Keratinocyte (primary cell): Measurements from ENCODE around the gene CD33. TPM values are rescaled to one million over a fixed set of nuclear protein-coding genes. Genes with fewer than 3 reads are reported as not detected.

ENCODE experiments used
- DNase-seq: peaks from one replicate; pipeline ENCODE4 v3.0.0-alpha.2; 2011; ENCODE audit warnings: low read depth, missing footprints, low spot score
- FAIRE-seq: peaks from 2 replicates; lab custom pipeline; 2011; peaks lifted over from hg19 to GRCh38; lab: Jason Lieb, UNC
- H2AFZ ChIP-seq: 2 replicates; pipeline ENCODE4 v1.6.0; 2012; ENCODE audit warnings: low read length, control low read depth, inconsistent platforms; ENCODE audit not compliant: control insufficient read depth
- H3K27ac ChIP-seq: 2 replicates; pipeline ENCODE4 v1.5.1; 2011; ENCODE audit warnings: low read length; ENCODE audit not compliant: control insufficient read depth, insufficient read depth
- H3K27me3 ChIP-seq: 3 replicates; pipeline ENCODE4 v1.6.0; 2011; ENCODE audit warnings: low read length; ENCODE audit not compliant: control insufficient read depth, insufficient read depth; ENCODE audit errors: extremely low read depth
- H3K36me3 ChIP-seq, 2 experiments: 2 replicates in 1 of 2; 3 replicates in 1 of 2; pipeline ENCODE4 v1.5.1; 2011; ENCODE audit warnings: low read length in 2 of 2, mild to moderate bottlenecking in 1 of 2; ENCODE audit not compliant: control insufficient read depth in 2 of 2, insufficient read depth in 2 of 2; ENCODE audit errors: extremely low read depth in 1 of 2
- H3K4me1 ChIP-seq: 3 replicates; pipeline ENCODE4 v1.5.1; 2011; ENCODE audit warnings: low read length; ENCODE audit not compliant: control insufficient read depth, insufficient read depth; ENCODE audit errors: extremely low read depth
- H3K4me2 ChIP-seq: 3 replicates; pipeline ENCODE4 v1.6.0; 2011; ENCODE audit warnings: low read depth, low read length; ENCODE audit not compliant: control insufficient read depth, insufficient read depth; ENCODE audit errors: extremely low read depth
- H3K4me3 ChIP-seq, 3 experiments: fragments of 200-600 bp in 1 of 3; sonication (generic) in 1 of 3; 2 replicates in 2 of 3; 3 replicates in 1 of 3; pipeline ENCODE4 v1.5.1; 2011 to 2016; ENCODE audit warnings: low read length in 3 of 3, mild to moderate bottlenecking in 3 of 3, control low read depth in 2 of 3, inconsistent platforms in 1 of 3, low read depth in 1 of 3, mixed read lengths in 1 of 3, mixed run types in 1 of 3, moderate library complexity in 1 of 3; ENCODE audit not compliant: control insufficient read depth in 2 of 3, insufficient read depth in 2 of 3; ENCODE audit errors: extremely low read depth in 1 of 3
- H3K79me2 ChIP-seq: 2 replicates; pipeline ENCODE4 v1.6.0; 2012; ENCODE audit warnings: low read length; ENCODE audit not compliant: control insufficient read depth, insufficient read depth
- H3K9ac ChIP-seq: 3 replicates; pipeline ENCODE4 v1.6.0; 2011; ENCODE audit warnings: low read length; ENCODE audit not compliant: control insufficient read depth, insufficient read depth; ENCODE audit errors: extremely low read depth
- H3K9me1 ChIP-seq: 3 replicates; pipeline ENCODE4 v1.6.0; 2011; ENCODE audit warnings: low read length; ENCODE audit not compliant: control insufficient read depth, insufficient read depth; ENCODE audit errors: extremely low read depth
- H3K9me3 ChIP-seq: 2 replicates; pipeline ENCODE4 v1.5.1; 2012; ENCODE audit warnings: low read depth, low read length; ENCODE audit not compliant: control insufficient read depth
- H4K20me1 ChIP-seq: 3 replicates; pipeline ENCODE4 v1.6.0; 2011; ENCODE audit warnings: low read length; ENCODE audit not compliant: control insufficient read depth, insufficient read depth; ENCODE audit errors: extremely low read depth
- EZH2 ChIP-seq: IDR thresholded peaks from one replicate; pipeline ENCODE4 v1.6.1; 2012; ENCODE audit warnings: inconsistent platforms, mild to moderate bottlenecking, low read length, moderate library complexity
- dilution Hi-C: fragments of 300-500 bp; cut with MboI; formaldehyde crosslinking; loops from one replicate; pipeline ENCODE4 v1.7.0; 2020; ENCODE audit warnings: low sequenced_read_pairs; ENCODE audit not compliant: extremely low pct_ligation_motif_present
- polyA plus RNA-seq, 5 experiments: library from polyadenylated mRNA; depleted of rRNA in 3 of 5; stranded (reverse) in 3 of 5; stranded (forward) in 1 of 5; unstranded in 1 of 5; fragments of >200 nt; gene quantifications; 1 replicate in 1 of 5; 2 replicates in 3 of 5; 3 replicates in 1 of 5; pipeline versions ENCODE4 v1.2.1 to v1.2.3, GENCODE V29; 2011 to 2012; ENCODE audit warnings: missing spikeins in 2 of 5, low read depth in 1 of 5, low replicate concordance in 1 of 5
- TF ChIP-seq, protein P1 (sequence below), 3 experiments: IDR thresholded peaks in 1 of 3; conservative IDR thresholded peaks in 1 of 3; optimal IDR thresholded peaks in 1 of 3; 2 replicates in 2 of 3; 3 replicates in 1 of 3; pipeline versions ENCODE3 to v1.5.1; 2011; ENCODE audit warnings: low read length in 3 of 3, mild to moderate bottlenecking in 3 of 3, moderate library complexity in 2 of 3, control low read depth in 1 of 3, inconsistent platforms in 1 of 3; ENCODE audit not compliant: insufficient read depth in 2 of 3; ENCODE audit errors: extremely low read depth in 1 of 3

Gene CD33
- polyA plus RNA-seq, 1 donor (not counting 4 experiments of a cell fraction or from before 2014, with no cell fraction given): 0.16 TPM

DNA sequence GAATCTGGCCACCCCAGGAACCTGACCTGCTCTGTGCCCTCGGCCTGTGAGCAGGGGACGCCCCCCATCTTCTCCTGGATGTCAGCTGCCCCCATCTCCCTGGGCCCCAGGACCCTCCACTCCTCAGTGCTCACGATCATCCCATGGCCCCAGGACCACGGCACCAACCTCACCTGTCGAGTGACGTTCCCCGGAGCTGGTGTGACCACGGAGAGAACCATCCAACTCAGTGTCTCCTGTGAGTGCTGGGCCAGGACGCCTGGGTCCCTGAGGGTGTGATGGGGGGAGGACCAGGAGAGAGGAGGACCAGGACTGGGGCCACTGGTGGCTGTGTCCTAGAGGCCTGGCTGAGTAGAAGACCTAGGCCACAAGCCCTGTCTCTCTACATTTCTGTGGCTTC lies 13.0 kb upstream of the CD33 start:
- no peak for FAIRE-seq

DNA sequence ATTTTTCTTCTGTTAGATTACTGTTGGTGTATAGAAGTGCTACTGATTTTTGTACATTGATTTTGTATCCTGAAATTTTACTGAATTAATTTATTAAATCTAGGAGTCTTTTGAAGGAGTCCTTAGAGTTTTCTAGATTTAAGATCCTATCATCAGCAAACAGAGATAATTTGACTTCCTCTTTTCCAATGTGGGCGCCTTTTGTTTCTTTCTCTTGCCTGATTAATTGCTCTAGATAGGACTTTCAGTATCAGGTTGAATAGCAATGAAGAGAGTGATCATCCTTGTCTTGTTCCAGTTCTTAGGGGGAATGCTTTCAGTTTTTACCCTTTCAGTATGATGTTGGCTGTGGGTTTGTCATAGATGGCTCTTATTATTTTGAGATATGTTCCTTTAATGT lies 5.6 kb upstream of the CD33 start:
- no peak for FAIRE-seq
- Histone ChIP-seq H3K9ac (no peak overlapping the region), H3K4me1 (no peaks in the 10 kb centered on the region), H3K9me1 (no peaks in the 10 kb centered on the region), H3K4me2 (no peak overlapping the region), H2AFZ (no peak overlapping the region), H3K9me3 (no peaks in the 10 kb centered on the region), H3K27ac (no peak overlapping the region), H4K20me1 (no peaks in the 10 kb centered on the region), H3K4me3 (no peak overlapping the region), H3K79me2 (no peaks in the 10 kb centered on the region), H3K36me3 (no peaks in the 10 kb centered on the region), H3K27me3 (no peaks in the 10 kb centered on the region)
- no peak for TF ChIP-seq EZH2
- TF ChIP-seq, protein P1, sequence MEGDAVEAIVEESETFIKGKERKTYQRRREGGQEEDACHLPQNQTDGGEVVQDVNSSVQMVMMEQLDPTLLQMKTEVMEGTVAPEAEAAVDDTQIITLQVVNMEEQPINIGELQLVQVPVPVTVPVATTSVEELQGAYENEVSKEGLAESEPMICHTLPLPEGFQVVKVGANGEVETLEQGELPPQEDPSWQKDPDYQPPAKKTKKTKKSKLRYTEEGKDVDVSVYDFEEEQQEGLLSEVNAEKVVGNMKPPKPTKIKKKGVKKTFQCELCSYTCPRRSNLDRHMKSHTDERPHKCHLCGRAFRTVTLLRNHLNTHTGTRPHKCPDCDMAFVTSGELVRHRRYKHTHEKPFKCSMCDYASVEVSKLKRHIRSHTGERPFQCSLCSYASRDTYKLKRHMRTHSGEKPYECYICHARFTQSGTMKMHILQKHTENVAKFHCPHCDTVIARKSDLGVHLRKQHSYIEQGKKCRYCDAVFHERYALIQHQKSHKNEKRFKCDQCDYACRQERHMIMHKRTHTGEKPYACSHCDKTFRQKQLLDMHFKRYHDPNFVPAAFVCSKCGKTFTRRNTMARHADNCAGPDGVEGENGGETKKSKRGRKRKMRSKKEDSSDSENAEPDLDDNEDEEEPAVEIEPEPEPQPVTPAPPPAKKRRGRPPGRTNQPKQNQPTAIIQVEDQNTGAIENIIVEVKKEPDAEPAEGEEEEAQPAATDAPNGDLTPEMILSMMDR (optimal IDR thresholded peaks at IDR 0.05 in 1 of 3, IDR thresholded peaks at IDR 0.05 in 1 of 3, conservative IDR thresholded peaks at IDR 0.05 in 1 of 3; ENCODE audit: extremely low read depth in 1 of 3, insufficient read depth in 2 of 3, low read length in 3 of 3): no peak
- dilution Hi-C loops: no loop called here
- no peak for DNase-seq

More for the DNA sequence above, 13.0 kb upstream of the CD33 start:
- Histone ChIP-seq H3K79me2 (no peaks in the 10 kb centered on the region), H4K20me1 (no peaks in the 10 kb centered on the region), H3K36me3 (no peaks in the 10 kb centered on the region), H3K9me3 (no peaks in the 10 kb centered on the region), H3K4me3 (no peak overlapping the region), H3K27me3 (no peaks in the 10 kb centered on the region), H2AFZ (no peak overlapping the region), H3K27ac (no peak overlapping the region), H3K4me2 (no peak overlapping the region), H3K4me1 (no peaks in the 10 kb centered on the region), H3K9ac (no peak overlapping the region), H3K9me1 (no peaks in the 10 kb centered on the region)
- dilution Hi-C loops: no loop called here
- DNase-seq: no peak
- no peak for TF ChIP-seq EZH2
- TF ChIP-seq, protein P1 (optimal IDR thresholded peaks at IDR 0.05 in 1 of 3, IDR thresholded peaks at IDR 0.05 in 1 of 3, conservative IDR thresholded peaks at IDR 0.05 in 1 of 3; ENCODE audit: extremely low read depth in 1 of 3, insufficient read depth in 2 of 3, low read length in 3 of 3): no peak
